OCI-LY1 (cell line): ENCODE measurements around the gene RAMP3.

ENCODE experiments used
- H2AFZ ChIP-seq: fragments of 200-600 bp; sonication (generic), shearing (Covaris generic); 2 replicates; pipeline ENCODE4 v1.6.0; 2014; ENCODE audit warnings: antibody characterized with exemption, mild to moderate bottlenecking, low read length
- H3F3A ChIP-seq: fragments of 200-600 bp; sonication (generic), shearing (Covaris generic); 2 replicates; pipeline ENCODE4 v1.6.0; 2014; ENCODE audit warnings: mild to moderate bottlenecking, antibody characterized with exemption, low read length, moderate library complexity; ENCODE audit not compliant: insufficient read depth
- H3K27ac ChIP-seq: fragments of 200-600 bp; sonication (generic); 2 replicates; pipeline ENCODE4 v1.5.1; 2014; ENCODE audit warnings: low read length, mixed run types, mild to moderate bottlenecking, low read depth; ENCODE audit not compliant: poor library complexity, severe bottlenecking
- H3K27me3 ChIP-seq: fragments of 200-600 bp; sonication (generic); 2 replicates; pipeline ENCODE4 v1.6.0; 2014; ENCODE audit warnings: antibody characterized with exemption, mild to moderate bottlenecking, low read length, moderate library complexity; ENCODE audit not compliant: insufficient read depth
- H3K36me3 ChIP-seq: fragments of 200-600 bp; sonication (generic); 2 replicates; pipeline ENCODE4 v1.6.1; 2014; ENCODE audit warnings: mild to moderate bottlenecking, antibody characterized with exemption, low read length, moderate library complexity, mixed read lengths; ENCODE audit not compliant: insufficient read depth
- H3K4me1 ChIP-seq: fragments of 200-600 bp; sonication (generic); 2 replicates; pipeline ENCODE4 v1.5.1; 2014; ENCODE audit warnings: mild to moderate bottlenecking, low read length, moderate library complexity; ENCODE audit not compliant: insufficient read depth, severe bottlenecking
- H3K4me2 ChIP-seq: fragments of 200-600 bp; sonication (generic), shearing (Covaris generic); 2 replicates; pipeline ENCODE4 v1.6.1; 2014; ENCODE audit warnings: low read length
- H3K4me3 ChIP-seq: fragments of 200-600 bp; sonication (generic); 2 replicates; pipeline ENCODE4 v1.5.1; 2014; ENCODE audit warnings: low read length, low read depth, mild to moderate bottlenecking, mixed read lengths; ENCODE audit not compliant: poor library complexity, severe bottlenecking
- H3K79me2 ChIP-seq: fragments of 200-600 bp; shearing (Covaris generic); 2 replicates; pipeline ENCODE4 v1.6.1; 2016; ENCODE audit warnings: mixed run types, low read length, mixed read lengths; ENCODE audit not compliant: insufficient read depth
- H3K9ac ChIP-seq: fragments of 200-600 bp; sonication (generic), shearing (Covaris generic); 2 replicates; pipeline ENCODE4 v1.6.1; 2014; ENCODE audit warnings: mild to moderate bottlenecking, low read length, mixed read lengths
- H3K9me2 ChIP-seq: fragments of 200-600 bp; sonication (generic), shearing (Covaris generic); 2 replicates; pipeline ENCODE4 v1.6.1; 2014; ENCODE audit warnings: low read depth, mild to moderate bottlenecking, low read length, mixed read lengths
- H3K9me3 ChIP-seq: fragments of 200-600 bp; shearing (Covaris generic); 2 replicates; pipeline ENCODE4 v1.6.1; 2014; ENCODE audit warnings: low read length, mixed read lengths
- H4K20me1 ChIP-seq: fragments of 200-600 bp; sonication (generic), shearing (Covaris generic); 2 replicates; pipeline ENCODE4 v1.6.0; 2016; ENCODE audit warnings: mild to moderate bottlenecking, low read length; ENCODE audit not compliant: insufficient read depth
- CTCF ChIP-seq: fragments of 200-600 bp; sonication (generic), shearing (Covaris generic); IDR thresholded peaks from 2 replicates; pipeline ENCODE4 v1.5.1; 2017; ENCODE audit warnings: mild to moderate bottlenecking, antibody characterized with exemption, low read length, moderate library complexity, mixed read lengths
- EZH2 ChIP-seq: fragments of 200-600 bp; sonication (generic), shearing (Covaris generic); IDR thresholded peaks from 2 replicates; pipeline ENCODE4 v1.8.0; 2017; ENCODE audit warnings: borderline replicate concordance, mixed run types, mild to moderate bottlenecking, antibody characterized with exemption, low read length, moderate library complexity, mixed read lengths

The RAMP3 gene

GRCh38 chr7:45130910-45131309, 26.7 kb upstream of the RAMP3 start:
- Histone ChIP-seq H3K27ac (no peak overlapping the region), H4K20me1 (no peaks in the 10 kb centered on the region), H3K36me3 (no peaks in the 10 kb centered on the region), H3K27me3 (no peaks in the 10 kb centered on the region; the same call in 1 of the 2 replicates), H2AFZ (no peak overlapping the region), H3K4me3 (no peak overlapping the region), H3K79me2 (no peaks in the 10 kb centered on the region), H3K9me3 (no peaks in the 10 kb centered on the region), H3K4me1 (no peaks in the 10 kb centered on the region), H3K9ac (no peak overlapping the region), H3K9me2 (no peaks in the 10 kb centered on the region), H3F3A (no peaks in the 10 kb centered on the region), H3K4me2 (no peak overlapping the region)
- TF ChIP-seq EZH2 (no peak), CTCF (no peak)

GRCh38 chr7:45131891-45132290, 25.7 kb upstream of the RAMP3 start:
- Histone ChIP-seq H3K36me3 (no peaks in the 10 kb centered on the region), H2AFZ (no peak overlapping the region), H3K4me2 (no peak overlapping the region), H3K4me1 (no peaks in the 10 kb centered on the region), H3K27ac (no peak overlapping the region), H3K9me3 (no peaks in the 10 kb centered on the region), H3K9ac (no peak overlapping the region), H3K27me3 (no peaks in the 10 kb centered on the region; the same call in 1 of the 2 replicates), H3K4me3 (no peak overlapping the region), H3K9me2 (no peaks in the 10 kb centered on the region), H3F3A (no peaks in the 10 kb centered on the region), H3K79me2 (no peaks in the 10 kb centered on the region), H4K20me1 (no peaks in the 10 kb centered on the region)
- TF ChIP-seq EZH2 (no peak), CTCF (no peak)

GRCh38 chr7:45132708-45133320, 24.8 kb upstream of the RAMP3 start:
- no peak overlapping the region for H3K4me2 ChIP-seq
- no peaks in the 10 kb centered on the region for H3K79me2 ChIP-seq
- no peaks in the 10 kb centered on the region for H3K9me3 ChIP-seq
- no peaks in the 10 kb centered on the region for H3K9me2 ChIP-seq
- no peak overlapping the region for H3K9ac ChIP-seq
- no peak overlapping the region for H3K4me3 ChIP-seq
- H3K4me1 ChIP-seq, result no peaks in the 10 kb centered on the region
- TF ChIP-seq CTCF (no peak), EZH2 (no peak)
- no peak overlapping the region for H3K27ac ChIP-seq
- H3F3A ChIP-seq, result no peaks in the 10 kb centered on the region
- no peaks in the 10 kb centered on the region for H4K20me1 ChIP-seq
- H2AFZ ChIP-seq, result no peak overlapping the region
- no peaks in the 10 kb centered on the region; the same call in 1 of the 2 replicates for H3K27me3 ChIP-seq
- H3K36me3 ChIP-seq, result no peaks in the 10 kb centered on the region
